Measurements from ENCODE around the gene SPRR5.

Gene SPRR5

DNA sequence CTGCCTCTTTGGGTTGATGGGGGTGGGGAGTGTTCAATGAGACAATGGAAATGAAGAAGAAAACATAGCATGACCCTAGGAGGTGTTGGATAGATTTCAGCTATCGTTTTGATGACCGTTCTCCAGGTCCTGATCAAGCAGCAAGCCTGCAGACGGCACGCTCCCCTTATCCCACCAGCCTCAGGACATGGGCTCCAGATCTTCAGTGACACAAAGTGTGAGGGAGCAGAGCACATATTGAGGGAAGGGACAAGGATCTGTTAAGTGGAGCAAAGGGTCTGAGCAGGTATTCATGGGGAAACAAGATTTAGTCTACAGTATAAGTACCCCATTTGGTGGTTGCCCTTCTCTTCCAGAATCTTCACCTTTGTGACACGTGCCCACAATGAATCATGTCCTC is 4.7 kb downstream of the SPRR5 start:
- DNase-seq: no peak

DNA sequence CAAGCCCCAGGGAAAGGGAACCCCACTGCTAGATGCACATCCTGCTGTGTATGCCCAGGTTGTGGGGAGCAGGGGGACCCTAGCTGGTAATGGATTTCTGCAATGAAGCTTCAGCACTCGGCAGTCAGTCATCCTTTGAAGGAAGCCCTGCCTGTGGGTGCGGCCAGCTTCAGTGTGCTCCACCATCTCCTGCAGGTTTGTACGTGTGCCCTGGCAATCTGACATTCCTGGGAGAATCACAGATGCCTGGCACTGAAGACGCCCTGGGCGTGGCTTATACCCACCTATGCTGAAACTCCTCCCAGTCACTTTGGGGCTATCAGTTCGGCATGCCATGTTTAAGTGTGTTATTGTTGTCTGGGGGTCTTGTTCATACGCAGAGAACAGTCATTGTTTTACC is 6.8 kb downstream of the SPRR5 start:
- DNase-seq: no peak

DNA sequence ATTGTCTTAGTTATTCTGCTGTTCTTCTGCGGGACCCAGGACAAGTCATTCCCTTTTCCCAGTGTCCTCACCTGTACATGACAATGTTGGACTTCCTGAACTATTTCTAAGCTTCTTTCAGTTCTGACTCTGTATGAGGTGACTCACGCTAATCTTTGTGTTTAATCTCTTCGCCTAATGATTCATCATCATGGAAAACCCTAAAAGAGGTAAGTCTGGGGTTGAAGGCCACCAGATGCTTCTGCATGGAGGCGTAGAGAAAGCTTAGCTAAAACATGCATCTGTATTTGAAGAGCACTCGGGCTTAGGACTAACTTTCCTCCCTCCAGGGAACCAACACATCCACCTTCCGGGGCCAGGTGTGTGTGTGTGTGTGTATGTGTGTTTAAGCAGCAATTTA is 7.4 kb downstream of the SPRR5 start:
- DNase-seq: no peak

DNA sequence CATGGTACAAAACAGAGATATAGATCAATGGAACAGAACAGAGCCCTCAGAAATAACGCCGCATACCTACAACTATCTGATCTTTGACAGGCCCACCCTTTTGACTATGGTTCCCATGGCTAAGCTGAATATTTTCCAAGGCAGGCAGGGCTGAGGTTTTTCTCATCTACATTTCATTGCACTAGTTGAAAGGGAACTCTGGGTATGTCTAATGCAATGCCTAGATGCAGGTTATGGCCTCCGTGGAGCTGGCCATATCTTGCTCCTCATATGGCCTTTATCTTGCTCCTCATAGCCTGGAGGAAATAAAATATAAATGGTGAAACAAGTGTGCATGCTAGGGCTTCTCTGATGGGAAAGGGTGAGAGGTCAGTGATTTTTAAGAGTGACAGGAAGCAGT is 10.6 kb downstream of the SPRR5 start:
- DNase-seq: no peak

DNA sequence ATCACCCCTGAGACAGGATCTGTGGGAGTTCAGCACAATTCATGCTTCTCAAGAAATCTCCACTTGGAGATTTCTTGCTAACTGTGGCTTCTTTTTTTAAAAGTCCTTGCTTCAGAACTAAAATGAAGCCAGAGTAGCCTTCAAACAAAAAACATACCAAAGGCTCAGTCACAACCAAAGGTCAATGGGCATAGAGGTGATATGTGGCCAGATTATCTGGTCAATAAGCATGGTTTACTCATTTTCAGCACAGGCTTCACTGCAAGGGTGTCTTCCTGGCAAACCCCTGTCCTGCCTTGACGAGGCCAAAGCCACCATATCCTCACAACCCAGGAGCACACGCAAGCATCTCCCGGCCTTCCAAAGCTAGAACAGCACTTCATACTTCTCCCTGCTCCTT is 12.3 kb downstream of the SPRR5 start:
- DNase-seq: no peak

DNA sequence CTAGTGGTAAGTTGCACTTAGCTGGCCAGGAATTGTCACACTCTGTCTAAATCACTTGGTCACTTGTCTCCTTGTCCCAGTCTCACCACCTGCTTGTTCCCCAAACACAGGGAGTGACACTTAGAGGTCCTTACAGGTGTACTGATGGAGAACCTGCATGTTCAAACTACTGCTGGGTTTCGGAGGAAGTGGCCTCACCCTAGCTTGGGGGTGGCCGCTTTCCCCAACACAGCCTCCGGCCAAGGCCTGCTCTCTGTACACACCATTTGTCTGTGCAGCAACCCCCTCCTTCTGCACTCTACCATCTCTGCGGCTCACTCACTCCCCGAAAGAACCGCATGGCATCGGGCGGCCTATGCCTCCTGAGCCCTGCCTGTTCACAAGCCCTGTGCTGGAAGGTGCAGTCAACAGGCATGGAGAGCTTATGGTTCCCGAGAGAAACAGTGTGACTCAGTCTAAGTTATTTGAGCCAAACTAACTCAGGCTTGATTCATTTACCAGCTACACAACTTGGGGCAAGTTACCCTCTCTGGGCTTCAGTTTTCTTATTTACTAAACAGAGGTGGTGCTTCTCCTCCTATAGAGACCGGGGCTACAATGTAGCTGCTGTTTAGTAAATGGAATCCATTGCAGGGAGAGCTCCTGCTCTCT is 12.9 kb downstream of the SPRR5 start:
- no peak for DNase-seq

DNA sequence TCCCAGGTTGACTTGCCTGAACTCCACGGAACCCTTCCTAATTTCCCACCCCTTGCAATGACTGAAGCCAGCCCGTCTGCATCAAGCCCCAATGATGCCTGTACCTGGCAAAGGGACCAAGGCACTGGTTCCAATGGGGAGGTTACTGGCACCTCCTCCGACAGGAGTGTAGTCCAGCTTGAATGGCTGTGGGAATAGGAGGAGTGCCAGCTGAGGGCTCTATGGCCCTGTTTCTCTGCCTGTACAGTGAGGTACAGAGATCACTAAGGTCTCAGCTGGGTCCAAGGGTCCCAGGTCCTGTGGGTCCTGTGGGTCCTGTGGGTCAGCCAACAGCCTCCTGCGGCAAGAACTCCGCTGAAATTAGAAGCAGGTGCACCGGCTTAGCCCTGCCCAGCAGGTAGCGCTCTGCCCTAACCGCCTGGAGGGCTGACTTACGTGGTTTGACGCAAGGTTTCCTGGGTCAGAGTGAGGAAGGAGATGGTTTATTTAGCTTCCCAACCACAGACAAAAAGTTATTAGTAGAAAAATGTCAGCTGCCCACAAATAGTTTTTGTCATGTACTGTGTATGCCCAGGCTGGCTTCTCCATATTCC is 13.5 kb downstream of the SPRR5 start:
- DNase-seq: no peak

DNA sequence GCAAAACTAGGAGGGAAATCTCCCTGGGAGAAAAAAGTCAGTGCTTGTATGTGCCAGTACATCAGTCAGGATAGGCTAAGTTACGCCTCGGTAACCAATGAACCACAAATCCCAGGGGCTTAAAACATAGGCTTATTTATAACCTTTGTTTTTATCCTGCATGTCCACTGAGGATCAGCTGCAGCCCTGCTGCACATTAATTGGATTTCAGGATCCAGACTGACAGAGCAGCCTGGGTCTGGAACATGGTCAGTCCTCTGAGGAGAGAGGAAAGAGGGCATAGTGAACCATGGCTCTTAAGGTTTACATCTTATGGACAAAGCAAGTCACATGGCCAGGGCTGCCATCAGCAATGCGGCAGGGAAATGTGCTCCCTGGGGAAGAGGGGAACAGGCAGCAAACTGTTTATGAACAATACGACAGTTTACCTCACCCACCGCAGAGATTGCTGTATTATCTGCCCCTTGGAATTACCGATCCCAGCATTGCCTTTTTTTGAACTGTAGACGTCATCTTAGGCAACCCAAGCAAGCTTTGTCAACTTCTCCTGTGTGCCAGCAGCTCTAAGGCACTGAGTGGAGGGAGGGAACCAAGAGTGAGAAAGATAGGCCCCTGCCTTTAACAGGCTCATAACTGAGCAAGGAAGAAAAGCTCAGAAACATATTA is 14.4 kb downstream of the SPRR5 start:
- DNase-seq: no peak

DNA sequence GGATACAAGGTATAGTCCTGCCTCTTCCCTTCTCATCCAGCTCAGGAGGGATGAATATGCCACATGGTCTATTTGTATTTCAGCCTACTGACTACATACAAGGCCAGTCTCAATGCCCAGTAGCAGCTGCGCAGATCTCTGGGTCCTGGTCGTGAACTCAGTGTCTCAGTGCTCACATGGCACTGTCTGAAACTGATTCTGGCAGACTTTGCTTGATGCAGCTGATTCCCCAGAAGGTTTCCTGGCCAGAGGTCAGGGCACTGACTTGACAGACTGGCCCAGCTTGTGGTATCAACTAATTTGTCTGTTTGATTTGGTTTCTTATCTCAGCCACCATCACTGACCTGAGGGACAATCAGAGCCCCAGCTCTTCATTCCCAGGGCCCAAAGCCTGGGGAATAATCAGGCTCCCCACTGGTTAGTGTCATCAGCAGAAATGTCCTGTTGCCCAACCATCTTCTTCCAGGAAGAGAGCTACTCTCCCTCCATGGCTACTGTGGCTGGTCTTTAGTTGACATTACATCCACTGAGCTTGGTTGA is 15.9 kb downstream of the SPRR5 start:
- DNase-seq: no peak

DNA sequence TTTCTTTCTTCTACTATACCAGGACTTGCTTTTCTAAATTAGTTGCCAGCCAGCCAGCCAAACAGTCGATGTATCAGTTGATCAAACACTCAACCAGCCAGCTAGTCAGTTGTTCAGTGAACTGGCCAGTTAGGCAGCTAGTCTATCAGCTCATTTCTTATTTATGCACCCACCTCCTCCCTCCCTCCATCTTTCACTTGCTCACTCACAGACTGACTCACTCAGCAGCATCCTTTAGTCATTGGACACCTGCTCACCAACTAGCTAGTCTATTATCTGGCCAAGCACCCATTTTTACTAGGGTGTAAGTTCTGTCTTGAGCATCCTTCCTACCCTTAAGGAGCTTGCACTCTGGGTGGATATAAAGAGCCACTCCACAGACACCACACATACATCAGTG is 17.5 kb downstream of the SPRR5 start:
- DNase-seq: no peak

DNA sequence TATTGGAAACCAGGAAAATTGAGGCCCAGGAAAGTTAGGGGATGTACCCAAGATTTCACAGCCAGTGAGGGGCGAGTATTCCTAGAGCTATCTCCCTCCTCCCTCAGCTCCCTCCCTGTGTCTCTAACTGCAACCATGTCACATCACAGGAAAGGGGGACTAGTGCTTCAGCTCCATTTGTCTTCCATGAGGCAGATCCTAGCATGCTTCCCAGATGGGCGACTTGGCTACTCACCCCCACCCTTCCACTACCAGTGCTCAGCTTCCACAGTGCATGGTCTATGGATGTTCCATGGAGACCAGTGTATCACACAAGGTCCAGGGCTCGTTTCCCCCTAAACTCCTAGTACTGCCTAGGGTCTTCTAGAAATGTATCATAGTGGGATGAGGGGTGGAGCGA is 18.8 kb downstream of the SPRR5 start:
- no peak for DNase-seq

DNA sequence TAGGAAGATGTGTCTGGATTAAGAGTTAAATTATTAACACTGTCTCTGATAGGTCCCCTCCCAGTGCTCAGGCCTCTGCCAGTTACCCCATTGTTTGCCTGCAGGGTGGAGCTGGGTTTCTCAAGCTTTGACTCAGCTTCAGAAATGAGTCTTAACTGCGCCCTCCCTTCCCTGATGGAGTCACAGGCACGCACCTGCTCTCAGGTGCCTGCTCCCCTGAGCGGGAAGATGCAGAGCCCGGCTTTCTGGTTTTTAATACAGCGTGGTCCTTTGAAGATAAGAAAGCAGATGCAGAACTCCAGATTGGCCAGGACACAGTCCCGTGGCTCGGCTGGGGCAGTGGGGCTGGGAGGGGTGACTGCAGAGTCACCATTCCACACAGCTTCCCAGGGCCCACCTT is 20.2 kb downstream of the SPRR5 start:
- no peak for DNase-seq

DNA sequence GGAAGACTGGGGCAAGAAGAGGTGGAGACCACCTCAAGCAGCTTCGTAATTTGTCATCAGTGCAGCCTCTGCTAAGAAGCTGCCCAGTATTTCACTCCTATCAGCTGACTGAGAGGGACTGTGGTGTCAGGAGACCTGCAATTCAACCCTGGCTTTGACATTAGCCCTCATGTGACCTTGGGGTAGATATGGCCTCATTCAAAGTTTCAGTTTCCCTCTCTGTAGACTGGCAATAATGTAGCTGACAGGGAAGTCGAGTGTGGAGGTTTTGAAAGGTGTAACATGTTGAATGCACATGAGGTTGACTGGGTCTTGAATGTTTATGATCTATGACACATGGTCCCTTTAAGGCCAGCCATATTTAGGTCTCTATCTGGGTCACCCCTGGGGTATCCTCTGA is 21.2 kb downstream of the SPRR5 start:
- DNase-seq: no peak

DNA sequence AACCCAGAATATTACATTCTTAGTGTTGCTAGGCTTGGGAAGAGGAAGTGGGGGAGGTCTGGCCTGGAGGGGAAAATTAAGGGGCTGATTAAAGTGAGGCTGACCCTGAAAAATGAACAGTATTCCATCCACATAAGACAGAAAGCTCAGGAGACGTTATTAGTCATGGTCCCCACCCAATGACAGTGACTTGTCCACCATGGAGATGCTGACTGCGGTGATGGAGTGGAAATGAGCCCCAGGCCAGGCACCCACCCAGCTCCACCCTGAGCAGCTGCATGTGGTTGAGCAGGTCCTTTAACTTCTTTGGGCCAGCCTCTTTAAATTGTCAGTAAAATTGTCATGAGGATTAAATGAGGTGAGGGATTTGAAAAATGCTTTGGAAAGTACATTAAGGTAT is 22.0 kb downstream of the SPRR5 start:
- DNase-seq: no peak

DNA sequence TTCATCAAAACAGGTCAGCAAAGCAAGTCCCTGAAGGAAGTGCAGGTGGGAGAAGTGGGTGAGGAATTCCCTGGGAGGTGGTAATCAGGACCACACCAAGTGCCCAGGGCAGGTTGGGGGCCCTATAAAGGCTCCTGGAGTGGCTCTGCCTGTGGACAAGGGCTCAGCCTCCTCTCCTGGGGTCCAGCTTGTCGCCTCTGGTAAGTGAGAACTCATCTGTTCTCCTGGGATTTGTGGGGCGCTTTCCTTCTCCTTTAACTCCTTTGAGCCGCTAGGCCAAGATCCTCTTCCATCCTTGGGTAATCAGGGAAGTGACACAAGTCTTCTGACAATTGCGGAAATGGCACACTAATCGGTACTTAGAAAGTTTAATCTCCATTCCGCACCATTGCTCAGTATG is 23.5 kb downstream of the SPRR5 start, which contains the start of gene SPRR4:
Gene SPRR4 (plus strand): TSS at position 154 of the 400 bp plus-strand sequence. CDS start 1,243 bp downstream, outside the sequence.
- DNase-seq: no peak

DNA sequence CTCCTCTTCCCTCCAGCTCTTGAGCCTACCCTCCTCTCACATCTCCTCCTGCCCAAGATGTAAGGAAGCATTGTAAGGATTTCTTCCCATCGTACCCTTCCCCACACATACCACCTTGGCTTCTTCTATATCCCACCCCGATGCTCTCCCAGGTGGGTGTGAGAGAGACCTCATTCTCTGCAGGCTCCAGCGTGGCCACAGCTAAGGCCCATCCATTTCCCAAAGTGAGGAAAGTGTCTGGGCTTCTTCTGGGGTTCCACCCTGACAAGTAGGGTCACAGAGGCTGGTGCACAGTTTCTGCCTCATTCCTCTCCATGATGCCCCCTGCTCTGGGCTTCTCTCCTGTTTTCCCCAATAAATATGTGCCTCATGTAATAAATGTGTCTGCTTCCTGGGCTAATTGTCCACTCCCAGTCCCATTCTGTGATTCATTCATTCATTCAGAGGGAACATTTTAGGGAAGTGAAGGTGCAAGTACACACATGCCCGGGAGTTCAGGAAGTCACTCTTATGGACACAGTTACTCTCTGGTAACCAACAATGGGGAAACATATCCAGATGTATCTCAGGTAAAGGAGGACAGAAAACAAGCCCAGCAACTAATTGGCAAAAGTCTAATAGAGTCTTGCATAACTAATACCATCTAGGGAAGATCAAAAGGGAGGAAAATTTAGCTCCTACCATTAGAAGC is 25.3 kb downstream of the SPRR5 start:
- DNase-seq: no peak

DNA sequence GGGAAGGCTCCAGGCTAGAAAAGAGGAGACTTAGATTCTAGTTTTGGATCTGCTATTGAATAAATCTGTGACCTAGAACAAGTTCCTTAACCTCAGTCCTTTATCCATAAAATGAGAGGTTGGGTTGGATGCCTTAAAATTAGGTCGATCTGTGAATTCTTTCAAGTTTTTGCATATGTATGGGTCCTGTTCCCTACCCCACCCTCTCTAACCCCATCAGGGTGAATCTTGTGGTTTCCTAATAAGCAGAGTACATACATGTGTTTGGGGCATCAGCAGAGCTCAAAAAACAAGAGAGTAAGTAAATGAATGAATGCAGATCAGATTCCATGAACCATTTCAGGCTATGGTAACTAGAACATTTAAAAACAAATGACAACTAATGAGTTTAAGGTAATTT is 29.7 kb downstream of the SPRR5 start:
- DNase-seq: no peak

DNA sequence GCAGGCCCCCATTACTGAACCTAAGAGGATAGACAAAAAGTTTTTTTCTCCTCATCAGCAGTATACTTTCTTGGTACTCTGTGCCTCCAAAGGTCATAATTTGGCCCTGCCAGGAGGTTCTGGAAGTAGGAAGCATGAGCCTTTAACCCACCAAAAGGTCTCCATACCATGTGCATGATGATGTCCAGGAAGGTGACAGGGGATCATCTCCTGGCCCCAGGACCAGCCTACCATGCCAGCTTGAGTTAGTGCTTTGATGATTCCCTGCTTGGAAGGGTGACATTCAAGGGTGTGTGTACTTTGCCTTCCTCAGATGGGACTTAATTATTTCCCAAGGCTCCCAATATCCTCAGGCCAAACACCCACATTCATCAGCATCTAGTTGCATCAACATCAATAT is 30.6 kb downstream of the SPRR5 start:
- DNase-seq: no peak

DNA sequence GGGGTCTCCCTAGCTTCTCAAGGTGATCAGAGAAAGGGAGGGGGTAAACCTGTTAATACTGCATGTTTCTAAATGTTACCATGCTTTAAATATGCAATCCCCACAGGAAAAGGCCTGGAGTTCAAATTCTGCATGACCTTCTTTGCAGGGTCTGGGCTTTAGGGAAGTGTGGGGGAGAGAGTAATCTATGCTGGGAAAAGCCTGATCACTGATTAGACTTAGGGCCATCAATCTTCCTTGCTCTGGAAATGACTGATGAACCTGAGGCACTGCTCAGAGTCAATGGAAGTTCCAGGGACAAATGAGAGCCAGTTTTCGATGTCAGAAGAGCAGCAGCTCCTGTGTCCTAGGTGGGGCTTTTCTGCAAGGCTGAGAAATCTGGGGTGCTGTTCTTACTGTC is 33.7 kb downstream of the SPRR5 start:
- DNase-seq: no peak

DNA sequence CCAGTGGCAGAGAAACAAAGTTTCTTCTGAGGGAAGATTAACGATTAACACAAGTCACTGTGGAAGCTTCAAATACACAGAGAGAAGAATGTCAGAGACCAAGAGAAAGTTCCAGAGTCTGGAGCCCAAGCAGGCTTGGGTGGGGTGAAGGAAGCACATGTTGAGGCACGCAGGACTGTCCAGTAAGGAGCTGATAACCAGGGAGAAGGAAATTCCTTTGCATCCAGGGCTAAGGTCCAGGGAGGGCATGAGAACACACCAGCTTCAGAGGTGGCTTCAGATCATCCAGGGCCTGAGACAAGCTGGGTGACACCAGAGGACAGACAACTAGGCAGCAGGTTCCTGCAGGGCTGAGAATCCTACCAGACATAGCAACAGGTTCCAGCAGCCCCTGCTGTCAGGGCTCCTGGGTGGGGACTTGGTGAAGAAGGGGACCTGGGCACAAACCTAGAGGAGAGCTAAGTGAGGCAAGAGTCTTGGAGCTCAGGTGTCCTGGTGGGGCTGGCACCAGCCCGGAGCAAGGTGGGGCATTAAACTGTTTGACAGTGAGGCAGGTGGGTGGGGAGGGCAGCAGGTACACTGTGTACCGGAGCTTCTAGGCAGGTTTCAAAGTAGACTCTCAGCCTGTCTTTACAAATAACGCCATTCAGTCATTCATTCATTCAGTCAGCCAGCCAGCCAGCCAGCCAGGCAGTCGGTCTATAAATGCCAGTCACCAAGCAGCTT is 34.3 kb downstream of the SPRR5 start:
- no peak for DNase-seq

DNA sequence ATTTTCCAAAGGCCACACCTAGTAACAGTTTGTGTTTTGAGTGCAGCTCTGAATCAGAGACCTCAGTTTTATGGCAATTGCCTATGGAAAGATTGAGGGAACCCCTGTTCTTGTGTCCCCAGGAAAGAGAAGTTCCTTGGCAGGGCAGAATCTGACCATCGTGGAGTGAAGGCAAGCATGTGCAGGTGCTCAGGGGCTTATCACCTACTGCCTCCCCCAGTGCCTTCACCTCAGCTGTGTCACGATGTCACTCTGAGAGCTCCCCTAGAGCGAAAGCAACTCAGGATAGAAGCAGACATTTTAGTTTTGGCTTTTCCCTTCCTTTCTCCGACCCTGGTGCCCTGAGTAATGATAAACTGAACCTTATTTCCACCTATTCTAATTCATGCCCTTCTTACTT is 35.1 kb downstream of the SPRR5 start:
- no peak for DNase-seq

DNA sequence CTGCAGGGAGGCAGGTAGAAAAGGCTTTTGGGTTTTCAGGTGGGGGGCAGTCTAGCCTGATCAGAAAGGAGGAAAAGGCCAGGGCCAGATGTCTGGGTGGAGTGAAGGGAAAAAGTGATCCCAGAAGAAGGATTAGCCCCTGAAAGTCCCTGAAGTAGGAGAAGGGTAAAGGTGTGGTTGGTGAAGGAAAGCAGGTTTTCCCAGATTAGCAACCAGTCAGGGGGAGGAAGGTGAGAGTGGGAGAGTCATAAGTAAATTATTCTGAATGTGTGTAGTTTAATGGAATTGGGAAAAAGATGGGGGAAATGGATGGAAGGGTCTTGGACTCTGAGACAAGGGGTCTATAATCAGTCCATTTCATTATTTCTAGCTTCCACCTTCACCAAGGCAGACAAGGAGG is 36.2 kb downstream of the SPRR5 start:
- DNase-seq: no peak

DNA sequence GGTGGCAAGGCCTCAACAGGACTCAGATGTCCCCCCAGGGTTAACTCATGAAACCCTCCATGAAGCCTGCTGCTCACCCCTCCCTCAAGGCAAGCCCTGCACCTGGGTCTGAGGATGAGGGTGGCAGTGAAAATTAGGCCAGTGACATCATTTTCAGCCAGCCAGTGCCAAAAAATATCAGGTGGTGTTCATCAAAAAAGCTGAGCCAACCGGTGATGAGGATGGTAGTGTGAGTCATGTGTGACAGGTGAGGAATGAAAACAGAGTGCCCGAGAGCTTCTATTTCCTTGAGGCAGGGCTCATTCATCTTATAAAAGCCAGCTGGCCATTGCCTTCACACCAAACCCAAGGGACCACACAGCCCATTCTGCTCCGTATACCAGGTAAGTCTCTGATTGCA is 36.7 kb downstream of the SPRR5 start, which contains the start of gene SPRR1A:
Gene SPRR1A (plus strand): TSS at position 339 of the 400 bp plus-strand sequence. CDS start 1,150 bp downstream, outside the sequence.
- DNase-seq: no peak

Measured in NCI-H187 (cell line).